Naive B cell (primary cell): Measurements from ENCODE around the gene SNCA. TPM values are rescaled to one million over a fixed set of nuclear protein-coding genes. Genes with fewer than 3 reads are reported as not detected.

Source experiments
- ATAC-seq, 2 donors: fragments of 150-1000 bp; cut with Tn5 transposase; 2 replicates each; pipeline ENCODE4 v1.10.0; 2021; ENCODE audit warnings: low read depth in 2 of 2, mild to moderate bottlenecking in 2 of 2, moderate library complexity in 2 of 2
- DNase-seq: peaks from one replicate; pipeline ENCODE4 v3.0.0; 2022
- H3K27ac Mint-ChIP-seq, 6 donors: one replicate each; pipeline ENCODE4 v1.8.0; 2020 to 2022; ENCODE audit warnings: mild to moderate bottlenecking in 6 of 6, mixed read lengths in 6 of 6, moderate library complexity in 5 of 6, inconsistent platforms in 2 of 6
- H3K27me3 Mint-ChIP-seq, 3 donors: one replicate each; pipeline ENCODE4 v1.8.0; 2021 to 2022; ENCODE audit warnings: mixed read lengths in 3 of 3, mild to moderate bottlenecking in 1 of 3
- H3K36me3 Mint-ChIP-seq, 2 donors: one replicate each; pipeline ENCODE4 v1.8.0; 2020 to 2022; ENCODE audit warnings: mixed read lengths in 2 of 2, inconsistent platforms in 1 of 2, mild to moderate bottlenecking in 1 of 2
- H3K4me1 Mint-ChIP-seq, 3 donors: one replicate each; pipeline ENCODE4 v1.8.0; 2020 to 2022; ENCODE audit warnings: mixed read lengths in 3 of 3, inconsistent platforms in 1 of 3, mild to moderate bottlenecking in 1 of 3, moderate library complexity in 1 of 3
- H3K4me3 Mint-ChIP-seq, 8 donors: one replicate each; pipeline ENCODE4 v1.8.0; 2020 to 2022; ENCODE audit warnings: mild to moderate bottlenecking in 8 of 8, mixed read lengths in 8 of 8, moderate library complexity in 8 of 8, inconsistent platforms in 2 of 8
- H3K9me3 Mint-ChIP-seq, 7 donors: one replicate each; pipeline ENCODE4 v1.8.0; 2020 to 2022; ENCODE audit warnings: mixed read lengths in 7 of 7, mild to moderate bottlenecking in 5 of 7, inconsistent platforms in 2 of 7, moderate library complexity in 1 of 7
- polyA plus RNA-seq, 6 donors: library from polyadenylated mRNA; unstranded; fragments of 300-500 nt; fragmentation: Illumina TruSeq; gene quantifications; one replicate each; pipeline ENCODE4 v1.2.3, GENCODE V29; 2021; ENCODE audit warnings: low read depth in 6 of 6

The SNCA gene
- polyA plus RNA-seq, 6 donors from 2014 or later: 1.1 to 4.1 (median 2.2) TPM; not detected in 1

DNA sequence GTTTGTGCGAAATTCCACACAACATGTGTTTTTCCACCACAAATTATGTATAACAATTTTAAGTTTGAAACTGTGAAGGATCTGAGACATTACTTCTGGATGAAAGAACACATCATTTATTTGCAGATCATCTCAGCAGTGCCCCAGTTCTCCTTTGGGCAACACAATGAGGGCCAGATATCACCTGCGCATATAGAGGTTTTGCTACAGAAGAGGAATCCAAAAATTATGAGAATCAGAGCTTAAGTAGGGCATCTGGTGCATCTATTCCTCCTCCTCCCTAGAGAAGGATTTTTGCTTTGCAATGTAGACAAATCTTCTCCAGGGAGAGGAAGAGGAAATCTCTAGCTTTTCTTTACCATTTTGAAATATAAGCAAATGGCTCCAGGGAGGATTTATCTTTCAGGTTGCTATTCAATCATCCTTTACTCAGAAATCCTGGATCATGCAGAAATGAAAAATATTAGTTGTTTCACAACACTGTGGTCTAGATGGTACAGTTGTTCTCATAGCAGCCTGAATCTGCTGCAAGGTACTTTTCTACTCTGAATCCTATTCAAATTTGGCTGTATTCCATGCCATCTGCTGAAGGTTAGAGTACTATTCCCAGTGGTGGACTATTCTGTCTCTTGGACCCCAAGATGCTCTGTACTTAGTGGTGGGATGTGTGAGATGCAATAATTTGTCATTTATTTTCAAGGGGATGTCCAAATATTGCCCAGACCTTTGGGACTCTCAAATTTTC, 132.1 kb downstream of the SNCA start:
- H3K27me3 Mint-ChIP-seq: no peaks in the 10 kb centered on the region
- H3K27ac Mint-ChIP-seq: no peak overlapping the region
- peaks cover 0 to 3% (median 0%) of the 10 kb centered on the region in 7 donors for H3K9me3 Mint-ChIP-seq
- H3K36me3 Mint-ChIP-seq: no peaks in the 10 kb centered on the region
- H3K4me3 Mint-ChIP-seq: no peak overlapping the region
- DNase-seq: no peak
- no peak for ATAC-seq
- no peaks in the 10 kb centered on the region for H3K4me1 Mint-ChIP-seq

DNA sequence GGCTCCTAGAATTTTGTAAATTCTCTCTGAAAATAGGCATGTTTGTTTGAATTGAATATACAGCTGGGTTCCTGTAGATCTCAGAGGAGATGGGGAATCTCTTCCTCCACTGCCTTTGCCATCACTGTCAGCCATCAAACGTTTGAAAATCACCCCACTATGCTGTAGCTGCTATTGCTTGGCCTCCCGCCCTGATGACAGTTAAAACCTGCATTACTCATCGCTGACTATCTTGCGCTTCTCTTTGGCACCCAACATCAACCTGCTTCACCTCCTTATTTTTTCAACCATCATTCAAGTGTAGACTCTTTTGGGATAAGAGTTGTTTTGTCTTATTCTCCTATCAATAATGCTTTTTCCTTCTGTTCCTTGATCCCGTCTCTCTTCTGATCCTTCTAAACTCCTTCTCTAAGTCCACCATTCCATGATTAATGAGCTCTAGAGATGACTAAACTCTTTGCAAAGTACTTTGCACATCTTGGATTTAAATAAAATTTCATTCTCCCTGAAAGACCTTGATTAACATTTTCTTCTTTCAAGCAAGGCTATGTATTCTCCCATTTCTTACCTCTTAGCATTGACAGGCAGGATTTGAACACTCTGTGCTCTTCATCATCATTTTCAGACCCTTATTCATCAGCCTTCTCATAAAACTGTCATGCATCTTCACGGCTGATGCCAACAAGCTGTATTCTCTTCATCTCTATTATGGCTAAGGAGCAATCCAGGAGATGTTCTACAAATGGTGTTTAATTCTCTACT, 133.0 kb downstream of the SNCA start:
- no peaks in the 10 kb centered on the region for H3K27me3 Mint-ChIP-seq
- H3K36me3 Mint-ChIP-seq: no peaks in the 10 kb centered on the region
- ATAC-seq: no peak
- H3K4me1 Mint-ChIP-seq: no peaks in the 10 kb centered on the region
- DNase-seq: no peak
- peaks cover 0 to 3% (median 0%) of the 10 kb centered on the region in 7 donors for H3K9me3 Mint-ChIP-seq
- no peak overlapping the region for H3K27ac Mint-ChIP-seq
- no peak overlapping the region for H3K4me3 Mint-ChIP-seq

- no peaks in the 10 kb centered on the region for H3K36me3 Mint-ChIP-seq
- no peaks in the 10 kb centered on the region for H3K27me3 Mint-ChIP-seq
- peaks cover 0 to 4% (median 0%) of the 10 kb centered on the region in 7 donors for H3K9me3 Mint-ChIP-seq
- no peak overlapping the region for H3K4me3 Mint-ChIP-seq
- H3K4me1 Mint-ChIP-seq: no peaks in the 10 kb centered on the region
- no peak for DNase-seq
- no peak for ATAC-seq
- no peak overlapping the region for H3K27ac Mint-ChIP-seq
Observed at GRCh38 chr4:89700766-89701423, 136.1 kb downstream of the SNCA start.

- Mint-ChIP-seq H3K4me3 (no peak overlapping the region), H3K4me1 (no peaks in the 10 kb centered on the region), H3K36me3 (no peaks in the 10 kb centered on the region), H3K27ac (no peak overlapping the region), H3K27me3 (peaks cover 0 to 12% (median 0%) of the 10 kb centered on the region in 3 donors), H3K9me3 (no peaks in the 10 kb centered on the region)
- ATAC-seq (no peak), DNase-seq (no peak)
Observed at GRCh38 chr4:89685690-89686089, 151.3 kb downstream of the SNCA start.

GRCh38 chr4:89685277-89685676, 151.7 kb downstream of the SNCA start:
- Mint-ChIP-seq H3K27ac (no peak overlapping the region), H3K36me3 (no peaks in the 10 kb centered on the region), H3K27me3 (peaks cover 0 to 12% (median 0%) of the 10 kb centered on the region in 3 donors), H3K4me1 (no peaks in the 10 kb centered on the region), H3K4me3 (no peak overlapping the region), H3K9me3 (peaks cover 0 to 2% (median 0%) of the 10 kb centered on the region in 7 donors)
- ATAC-seq (no peak), DNase-seq (no peak)

DNA sequence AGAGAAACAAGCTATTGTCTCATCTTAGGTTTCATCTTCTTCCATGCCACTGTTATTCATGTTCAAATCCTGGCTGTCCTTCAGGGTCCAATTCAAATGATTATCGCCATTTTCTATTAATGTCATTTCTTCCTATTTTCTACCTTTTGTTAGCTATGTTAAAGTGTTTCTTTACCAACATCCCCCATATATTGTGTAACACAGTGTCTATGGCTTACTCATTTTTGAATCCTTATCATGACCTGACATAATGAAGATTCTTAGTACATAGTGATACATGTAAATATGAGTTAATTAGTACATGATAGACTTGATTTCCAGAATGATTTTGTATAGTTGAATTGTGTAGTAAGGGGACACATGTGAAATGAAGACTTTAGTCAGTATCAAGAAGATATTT, 152.4 kb downstream of the SNCA start:
- ATAC-seq (no peak), DNase-seq (no peak)
- H3K27ac Mint-ChIP-seq: no peak overlapping the region
- peaks cover 0 to 12% (median 0%) of the 10 kb centered on the region in 3 donors for H3K27me3 Mint-ChIP-seq
- H3K4me1 Mint-ChIP-seq: peaks cover 0 to 2% (median under 1%) of the 10 kb centered on the region in 3 donors
- H3K36me3 Mint-ChIP-seq: no peaks in the 10 kb centered on the region
- no peak overlapping the region for H3K4me3 Mint-ChIP-seq
- H3K9me3 Mint-ChIP-seq: peaks cover 0 to 3% (median 0%) of the 10 kb centered on the region in 7 donors

- ATAC-seq: no peak
Observed at GRCh38 chr4:89682808-89683207, 154.2 kb downstream of the SNCA start.

GRCh38 chr4:89681671-89682070, 155.3 kb downstream of the SNCA start:
- Mint-ChIP-seq H3K27me3 (peaks cover 0 to 4% (median under 1%) of the 10 kb centered on the region in 3 donors), H3K4me3 (no peak overlapping the region), H3K4me1 (peaks cover 0 to 5% (median 5%) of the 10 kb centered on the region in 3 donors), H3K27ac (no peak overlapping the region), H3K9me3 (peaks cover under 1 to 8% (median 6%) of the 10 kb centered on the region in 7 donors), H3K36me3 (no peaks in the 10 kb centered on the region)
- DNase-seq (no peak), ATAC-seq (no peak)

More at GRCh38 chr4:89682808-89683207, 154.2 kb downstream of the SNCA start:
- peaks cover 0 to 3% (median 0%) of the 10 kb centered on the region in 7 donors for H3K9me3 Mint-ChIP-seq
- DNase-seq: no peak
- peaks cover 0 to 5% (median 5%) of the 10 kb centered on the region in 3 donors for H3K4me1 Mint-ChIP-seq
- H3K27ac Mint-ChIP-seq: no peak overlapping the region
- peaks cover 0 to 12% (median 0%) of the 10 kb centered on the region in 3 donors for H3K27me3 Mint-ChIP-seq
- no peaks in the 10 kb centered on the region for H3K36me3 Mint-ChIP-seq
- no peak overlapping the region for H3K4me3 Mint-ChIP-seq

GRCh38 chr4:89681219-89681618, 155.7 kb downstream of the SNCA start:
- no peak overlapping the region for H3K27ac Mint-ChIP-seq

GRCh38 chr4:89674876-89675459, 162.0 kb downstream of the SNCA start:
- no peak overlapping the region for H3K4me3 Mint-ChIP-seq
- H3K27ac Mint-ChIP-seq: no peak overlapping the region
- H3K4me1 Mint-ChIP-seq: peaks cover 0 to 5% (median 5%) of the 10 kb centered on the region in 3 donors
- DNase-seq: no peak
- H3K27me3 Mint-ChIP-seq: peaks cover 7 to 13% (median 10%) of the 10 kb centered on the region in 3 donors
- peaks cover 4 to 14% (median 9%) of the 10 kb centered on the region in 7 donors for H3K9me3 Mint-ChIP-seq
- peaks cover 0 to 5% of the 10 kb centered on the region in 2 donors for H3K36me3 Mint-ChIP-seq
- no peak for ATAC-seq

More at GRCh38 chr4:89681219-89681618, 155.7 kb downstream of the SNCA start:
- Mint-ChIP-seq H3K4me3 (no peak overlapping the region), H3K9me3 (peaks cover 5 to 13% (median 6%) of the 10 kb centered on the region in 7 donors), H3K27me3 (peaks cover 0 to 4% (median 0%) of the 10 kb centered on the region in 3 donors), H3K4me1 (peaks cover 0 to 5% (median 5%) of the 10 kb centered on the region in 3 donors), H3K36me3 (no peaks in the 10 kb centered on the region)
- no peak for ATAC-seq
- no peak for DNase-seq
